HG02610 (cell line): ENCODE measurements around the gene DUSP15.
"Not testable (repeated sequence)": the region's sequence is repeated elsewhere in the genome, so short reads cannot be mapped to it uniquely, and the experiment has no call there.

Experiments used
- ATAC-seq: cut with Tn5 transposase; IDR thresholded peaks from one replicate; pipeline ENCODE4 v1.9.1; 2021; ENCODE audit warnings: mild to moderate bottlenecking, moderate library complexity; ENCODE audit not compliant: unreplicated experiment

DUSP15 gene, protein sequence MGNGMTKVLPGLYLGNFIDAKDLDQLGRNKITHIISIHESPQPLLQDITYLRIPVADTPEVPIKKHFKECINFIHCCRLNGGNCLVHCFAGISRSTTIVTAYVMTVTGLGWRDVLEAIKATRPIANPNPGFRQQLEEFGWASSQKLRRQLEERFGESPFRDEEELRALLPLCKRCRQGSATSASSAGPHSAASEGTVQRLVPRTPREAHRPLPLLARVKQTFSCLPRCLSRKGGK

GRCh38 chr20:31869942-31870725, at the start of gene DUSP15, which contains the start of gene TTLL9:
TSS of gene DUSP15 (minus strand) at chr20:31870527. CDS start at chr20:31870337, 190 bp downstream.
TSS of gene TTLL9 (plus strand) at chr20:31870634. CDS start at chr20:31871127, 493 bp downstream.
- ATAC-seq = no peak

DNA sequence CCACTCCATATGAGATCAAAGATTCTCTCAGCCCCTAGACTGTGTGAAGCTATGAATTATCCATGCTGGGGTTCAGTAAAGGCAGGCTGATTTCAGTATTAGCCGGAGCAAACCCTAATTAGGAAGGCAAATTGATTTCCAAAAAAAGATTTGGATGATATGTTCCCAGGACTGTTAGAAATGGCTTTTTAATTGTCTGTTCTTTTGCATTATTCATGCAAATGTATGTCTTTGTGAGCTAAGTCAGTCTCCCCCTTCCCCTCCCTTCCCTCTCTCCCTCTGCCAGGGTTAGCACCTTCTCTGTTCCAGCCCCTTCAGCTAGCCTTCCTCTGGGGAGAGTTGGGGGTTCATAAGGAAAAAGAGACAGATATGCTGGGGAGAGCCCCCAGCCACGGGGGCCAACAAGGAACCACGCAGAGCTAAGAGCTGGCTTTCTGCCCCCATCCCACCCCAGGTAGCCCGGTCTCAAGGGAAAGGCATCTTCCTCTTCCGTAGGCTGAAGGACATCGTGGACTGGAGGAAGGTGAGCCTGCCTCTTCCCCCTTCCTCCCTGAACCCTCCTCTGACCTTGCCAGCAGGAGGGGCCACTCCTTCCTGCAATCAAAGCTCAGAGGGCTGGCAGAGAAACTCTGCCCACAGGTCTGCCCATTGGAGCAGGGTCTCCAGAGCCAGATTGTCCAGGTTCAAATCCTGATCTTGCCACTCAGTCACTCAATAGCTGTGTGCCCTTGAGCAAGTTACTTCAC, 49.3 kb upstream of the DUSP15 start:
- ATAC-seq = no peak

GRCh38 chr20:31918466-31919105, 48.3 kb upstream of the DUSP15 start:
- ATAC-seq = no peak

- ATAC-seq = not testable (repeated sequence)
Measured at GRCh38 chr20:31917962-31918412, 47.7 kb upstream of the DUSP15 start.

DNA sequence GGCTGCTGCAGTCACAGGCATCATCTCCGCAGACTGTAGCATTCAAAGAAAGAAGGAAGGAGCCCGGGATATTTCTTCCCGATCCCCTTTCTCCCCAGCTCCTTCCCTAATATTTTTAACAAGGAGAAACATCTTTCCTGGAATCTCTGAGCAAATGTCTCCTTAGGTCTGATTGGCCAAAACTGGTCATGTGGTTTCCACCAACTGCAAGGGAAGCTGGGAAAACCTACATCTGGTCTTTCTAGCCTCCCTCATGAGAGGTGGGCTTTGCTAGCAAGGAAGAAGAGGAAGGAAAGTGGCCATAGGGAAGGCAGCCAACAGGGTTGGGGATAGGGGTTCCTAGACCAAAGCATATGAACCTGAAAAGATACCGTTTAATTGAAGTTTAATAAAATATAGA, 46.4 kb upstream of the DUSP15 start:
- ATAC-seq = no peak

DNA sequence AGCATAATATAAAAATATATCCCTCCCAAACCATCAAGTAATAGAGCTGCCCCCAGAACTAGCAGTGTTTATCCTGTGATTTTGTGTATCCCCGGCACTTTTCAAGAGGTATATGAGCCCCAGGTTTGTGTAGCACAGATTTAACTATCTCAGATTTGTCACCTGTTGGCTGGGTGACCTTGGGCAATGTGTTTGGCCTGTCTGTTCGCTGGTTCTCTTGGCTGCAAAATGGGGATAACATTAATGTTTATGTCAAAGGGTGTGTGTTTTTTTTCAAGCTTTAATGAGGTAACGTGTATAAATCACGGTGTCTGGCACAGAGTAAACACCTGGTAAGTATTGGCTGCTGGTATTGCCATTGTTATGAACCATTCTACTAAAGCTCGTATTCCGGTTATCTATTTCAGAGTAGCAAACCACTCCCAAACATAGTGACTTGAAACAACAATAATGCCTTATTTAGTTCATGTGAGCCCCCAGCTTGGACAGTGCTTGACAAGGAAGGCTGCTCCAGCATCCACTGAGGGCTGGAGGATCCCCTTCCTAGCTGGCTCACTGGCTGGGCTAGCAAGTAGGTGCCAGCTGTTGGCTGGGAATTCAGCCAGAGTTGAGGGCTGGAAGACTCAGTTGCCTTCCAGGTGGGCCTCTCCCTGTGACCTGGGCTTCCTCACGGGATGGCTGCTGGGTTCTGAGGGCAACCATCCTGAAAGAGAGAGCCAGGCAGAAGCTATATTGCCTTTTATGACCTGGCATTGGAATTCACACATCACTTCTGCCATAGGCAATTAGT, 45.4 kb upstream of the DUSP15 start:
- ATAC-seq = no peak

DNA sequence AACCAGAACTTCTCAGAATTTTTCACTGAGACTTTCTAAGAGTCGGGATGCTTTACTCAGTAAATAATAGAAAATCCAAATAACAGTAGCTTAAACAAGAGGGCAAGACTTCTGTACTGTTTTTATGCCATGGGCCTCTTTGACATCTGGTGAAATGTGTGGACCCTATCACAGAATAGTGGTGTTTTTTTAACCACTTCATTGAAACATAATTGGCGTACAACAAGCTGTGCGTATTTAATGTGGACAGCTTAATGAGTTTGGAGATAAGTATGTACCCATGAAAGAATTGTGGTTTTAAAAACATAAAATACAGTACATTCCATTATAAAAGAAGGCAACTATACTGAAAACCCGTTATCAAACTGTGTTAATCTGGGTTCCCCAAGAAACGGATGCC, 43.8 kb upstream of the DUSP15 start:
- ATAC-seq = no peak

GRCh38 chr20:31913431-31914157, 43.3 kb upstream of the DUSP15 start:
- no peak for ATAC-seq

- no peak for ATAC-seq
Measured at GRCh38 chr20:31910071-31910803, 39.9 kb upstream of the DUSP15 start.

DNA sequence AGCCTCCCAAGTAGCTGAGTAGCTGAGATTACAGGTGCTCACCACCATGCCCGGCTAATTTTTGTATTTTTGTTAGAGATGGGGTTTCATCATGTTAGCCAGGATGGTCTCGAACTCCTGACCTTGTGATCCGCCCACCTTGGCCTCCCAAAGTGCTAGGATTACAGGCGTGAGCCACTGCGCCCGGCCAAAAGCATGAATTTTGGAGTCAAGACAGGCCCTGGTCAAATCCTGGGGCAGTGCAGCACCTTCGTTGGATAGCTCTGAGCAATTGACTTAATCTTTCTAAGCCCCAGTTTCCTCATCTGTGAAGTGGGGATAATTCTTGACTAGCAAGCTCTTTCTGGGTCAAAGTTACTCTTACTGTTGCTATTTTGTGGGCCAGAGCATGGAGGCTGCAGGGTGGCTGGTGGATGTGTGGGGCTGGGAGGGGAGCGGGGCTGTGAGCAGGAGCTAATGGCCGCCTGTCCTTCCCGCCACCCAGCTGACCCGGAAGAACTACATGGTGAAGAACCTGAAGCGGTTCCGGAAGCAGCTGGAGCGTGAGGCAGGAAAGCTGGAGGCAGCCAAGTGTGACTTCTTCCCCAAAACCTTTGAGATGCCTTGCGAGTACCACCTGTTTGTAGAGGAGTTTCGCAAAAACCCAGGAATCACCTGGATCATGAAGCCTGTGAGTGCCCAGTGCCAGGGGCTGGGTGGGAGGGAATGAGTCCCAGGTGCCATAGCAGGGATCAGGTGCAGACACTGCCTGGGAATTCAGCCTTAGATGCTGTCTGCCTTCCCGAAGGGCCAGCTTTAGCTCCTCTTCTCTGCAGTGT, 39.1 kb upstream of the DUSP15 start:
- ATAC-seq = no peak

DNA sequence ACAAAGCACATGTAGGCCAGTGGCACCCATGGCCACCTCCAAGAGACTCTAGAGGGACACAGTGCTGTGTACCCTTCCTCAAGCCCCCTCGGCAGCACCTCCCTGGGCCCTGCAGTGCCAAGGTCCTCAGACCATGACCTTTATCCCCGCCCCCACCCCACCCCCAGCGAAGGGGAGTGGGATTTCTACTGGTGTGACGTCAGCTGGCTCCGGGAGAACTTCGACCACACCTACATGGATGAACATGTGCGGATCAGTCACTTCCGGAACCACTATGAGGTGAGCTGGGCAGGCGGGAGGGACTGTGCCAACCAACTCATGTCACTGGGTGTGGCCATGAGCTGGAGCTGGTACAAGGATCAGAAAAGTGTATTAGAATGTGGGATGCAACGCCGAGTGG, 38.1 kb upstream of the DUSP15 start:
- ATAC-seq = no peak

DNA sequence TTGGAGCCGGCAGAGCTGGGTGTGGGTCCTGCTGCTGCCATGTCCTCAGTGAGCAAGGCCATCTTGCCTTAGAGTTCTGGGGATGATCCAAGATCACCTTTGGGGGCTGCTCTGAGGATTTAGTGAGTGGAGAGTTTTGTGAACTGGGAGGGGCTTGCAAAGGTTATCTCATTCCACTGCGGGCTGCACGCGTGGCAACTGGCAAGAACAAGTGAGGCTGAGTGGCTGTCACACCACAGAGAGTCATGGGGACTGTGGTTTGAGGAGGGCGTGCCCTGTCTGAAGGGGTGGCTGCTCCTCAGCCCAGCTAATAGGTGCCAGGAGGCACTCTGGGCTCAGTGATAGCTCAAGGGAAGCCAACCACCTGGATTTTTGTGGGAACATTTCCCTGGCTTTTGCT, 37.7 kb upstream of the DUSP15 start:
- no peak for ATAC-seq

- no peak for ATAC-seq
Measured at GRCh38 chr20:31907046-31907445, 36.7 kb upstream of the DUSP15 start.

DNA sequence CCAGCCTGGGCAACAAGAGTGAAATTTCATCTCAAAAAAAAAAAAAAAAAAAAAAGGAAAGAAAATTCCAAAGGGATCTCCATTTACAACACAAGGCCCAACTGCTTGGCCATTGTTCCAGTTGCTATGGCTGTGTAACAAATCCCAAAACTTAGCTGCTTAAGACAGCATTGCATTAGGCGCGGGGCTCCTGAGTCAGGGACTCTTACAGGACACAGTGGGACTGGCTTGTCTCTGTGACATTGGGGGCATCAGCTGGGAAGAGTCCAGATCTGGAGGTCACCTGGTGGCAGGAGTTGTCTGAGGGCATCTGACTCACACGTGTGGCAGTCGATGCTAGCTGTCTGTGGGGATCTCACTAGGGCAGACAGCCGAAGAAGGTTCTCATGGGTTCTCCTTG, 35.7 kb upstream of the DUSP15 start:
- ATAC-seq = no peak

DNA sequence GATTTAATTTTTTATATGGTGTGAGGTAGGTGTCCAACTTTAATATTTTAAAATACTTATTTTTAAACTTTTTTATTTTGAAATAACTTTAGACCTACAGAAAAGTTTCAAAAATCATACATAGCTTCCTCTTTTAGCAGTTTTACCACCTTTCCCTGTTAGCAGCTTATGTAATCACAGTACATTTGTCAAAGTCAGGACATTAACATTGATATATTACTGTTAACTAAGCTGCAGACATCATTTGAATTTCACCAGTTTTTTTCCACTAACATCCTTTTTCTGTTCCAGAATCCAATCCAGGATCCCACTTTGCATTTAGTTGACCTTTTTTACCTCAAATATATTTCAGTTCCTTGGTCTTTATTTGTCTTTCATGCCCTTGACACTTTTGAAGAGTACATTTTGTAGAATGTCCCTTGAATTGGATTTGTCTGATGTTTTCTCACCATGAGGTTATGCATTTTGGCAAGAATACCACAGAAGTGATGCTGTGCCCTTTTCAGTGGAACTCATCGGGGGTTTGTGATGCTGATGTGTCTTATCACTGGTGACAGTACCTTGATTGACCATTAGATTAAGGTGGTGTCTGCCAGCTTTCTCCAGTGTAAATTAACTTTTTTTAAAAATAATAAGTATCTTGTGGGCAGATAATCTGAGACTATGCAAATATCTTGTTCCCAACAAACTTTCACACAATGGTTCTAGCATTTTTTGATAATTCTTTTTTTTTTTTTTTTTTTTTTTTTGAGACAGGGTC, 33.5 kb upstream of the DUSP15 start:
- ATAC-seq = no peak

GRCh38 chr20:31901615-31902014, 31.3 kb upstream of the DUSP15 start:
- no peak for ATAC-seq

DNA sequence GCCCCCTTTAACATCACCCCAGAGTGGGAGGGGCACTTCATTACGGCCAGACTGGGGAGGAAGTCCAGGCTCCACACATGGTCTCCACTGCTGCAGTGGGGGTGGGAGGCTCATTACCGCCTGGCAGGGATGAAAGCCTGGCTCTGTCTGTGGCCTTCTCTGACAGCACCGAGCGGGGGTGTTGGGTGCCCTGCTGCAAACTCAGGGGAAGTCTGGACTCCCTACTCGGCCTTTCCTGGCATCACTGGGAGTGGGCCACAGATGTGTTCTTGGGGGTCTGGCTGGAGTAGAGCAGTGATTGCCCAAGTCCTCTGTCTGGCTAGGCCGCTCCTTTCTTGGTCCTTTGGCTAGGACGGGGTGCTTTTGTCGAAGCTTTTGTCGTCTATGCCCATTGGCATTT, 27.2 kb upstream of the DUSP15 start:
- ATAC-seq = no peak
